ENCODE data around the gene ANTKMT. TPM values are rescaled to one million over a fixed set of nuclear protein-coding genes. Genes with fewer than 3 reads are reported as not detected.

The ANTKMT gene
- total RNA-seq, 2 experiments from 2014 or later: 8.1 TPM

DNA sequence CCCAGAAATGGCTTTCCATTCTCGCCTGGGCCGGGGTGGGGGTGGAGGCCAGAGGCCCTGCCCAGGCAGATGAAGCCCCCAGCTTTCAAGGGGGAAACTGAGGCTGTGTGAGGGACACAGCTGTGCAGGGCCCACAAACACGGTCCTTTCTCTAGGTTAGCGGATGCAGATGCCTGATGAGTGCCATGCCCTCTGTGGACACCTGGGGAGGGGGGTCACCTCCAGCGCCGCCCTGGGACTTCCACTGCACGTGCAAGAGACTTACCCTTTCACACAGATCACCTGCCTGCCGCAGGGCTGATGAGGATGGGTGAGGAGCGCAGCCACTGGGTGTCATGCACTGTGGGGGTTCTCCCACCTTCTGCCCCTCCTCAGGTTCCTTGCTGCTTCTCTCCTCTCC, 2.6 kb upstream of the ANTKMT start:
- Mint-ChIP-seq H3K9me3 (no peaks in the 10 kb centered on the region), H3K4me3 (no peak overlapping the region), H3K36me3 (ENCODE audit: low read depth) (no peaks in the 10 kb centered on the region), H3K4me1 (ENCODE audit: low read depth) (peaks cover 21% of the 10 kb centered on the region), H3K27ac (no peak overlapping the region), H3K27me3 (peaks cover 8% of the 10 kb centered on the region)
- DNase-seq (no peak), ATAC-seq (ENCODE audit: poor library complexity) (no peak)
- TF ChIP-seq, protein P1, sequence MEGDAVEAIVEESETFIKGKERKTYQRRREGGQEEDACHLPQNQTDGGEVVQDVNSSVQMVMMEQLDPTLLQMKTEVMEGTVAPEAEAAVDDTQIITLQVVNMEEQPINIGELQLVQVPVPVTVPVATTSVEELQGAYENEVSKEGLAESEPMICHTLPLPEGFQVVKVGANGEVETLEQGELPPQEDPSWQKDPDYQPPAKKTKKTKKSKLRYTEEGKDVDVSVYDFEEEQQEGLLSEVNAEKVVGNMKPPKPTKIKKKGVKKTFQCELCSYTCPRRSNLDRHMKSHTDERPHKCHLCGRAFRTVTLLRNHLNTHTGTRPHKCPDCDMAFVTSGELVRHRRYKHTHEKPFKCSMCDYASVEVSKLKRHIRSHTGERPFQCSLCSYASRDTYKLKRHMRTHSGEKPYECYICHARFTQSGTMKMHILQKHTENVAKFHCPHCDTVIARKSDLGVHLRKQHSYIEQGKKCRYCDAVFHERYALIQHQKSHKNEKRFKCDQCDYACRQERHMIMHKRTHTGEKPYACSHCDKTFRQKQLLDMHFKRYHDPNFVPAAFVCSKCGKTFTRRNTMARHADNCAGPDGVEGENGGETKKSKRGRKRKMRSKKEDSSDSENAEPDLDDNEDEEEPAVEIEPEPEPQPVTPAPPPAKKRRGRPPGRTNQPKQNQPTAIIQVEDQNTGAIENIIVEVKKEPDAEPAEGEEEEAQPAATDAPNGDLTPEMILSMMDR (IDR thresholded peaks at IDR 0.05): no peak
- ChIA-PET POLR2A (interaction anchor here (1.4 kb wide), 1 partner anchor 10 kb away, joined by 6 read pairs; no protein-coding TSS in a partner anchor), CTCF (no interaction called here)
- Histone ChIP-seq H3K27ac (ENCODE audit: low read depth in 1 of 2, low read length in 2 of 2) (no peak overlapping the region), H3K36me3 (ENCODE audit: insufficient read depth, low read length) (no peaks in the 10 kb centered on the region), H3K4me3 (ENCODE audit: low read length) (no peak overlapping the region), H3K4me1 (ENCODE audit: insufficient read depth, low read length) (peaks cover 51% of the 10 kb centered on the region), H3K9me3 (ENCODE audit: control insufficient read depth in 1 of 2, insufficient read depth in 1 of 2, low read length in 2 of 2) (peaks cover 0 to 16% of the 10 kb centered on the region in 2 experiments), H3K27me3 (ENCODE audit: control insufficient read depth in 1 of 2, insufficient read depth in 2 of 2, low read length in 2 of 2) (peaks cover 7 to 14% of the 10 kb centered on the region in 2 experiments)
- intact Hi-C loops (cut with DNase I, micrococcal nuclease): no loop called here

DNA sequence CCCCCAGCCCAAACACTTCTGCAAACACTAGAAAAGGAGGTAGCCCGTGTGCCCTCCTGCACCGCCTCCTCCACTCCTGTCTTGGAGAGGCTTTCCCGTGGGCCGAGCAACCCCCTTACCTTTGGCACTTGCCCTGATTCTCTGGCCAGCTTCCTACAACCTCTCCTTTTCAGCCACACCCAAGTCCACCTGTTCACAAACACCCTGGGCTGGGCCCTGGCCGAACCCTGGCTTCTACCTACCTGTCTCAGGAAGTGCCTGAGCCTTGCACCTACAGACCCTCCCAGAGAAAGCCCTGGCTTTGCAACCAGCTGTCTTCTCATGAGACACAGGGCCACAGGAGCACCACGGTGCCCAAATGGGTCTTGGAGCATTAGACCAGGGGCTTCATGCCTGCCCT, 2.0 kb upstream of the ANTKMT start:
- peak overlapping the region; percentile 52 for H3K27ac Mint-ChIP-seq
- TF ChIP-seq, protein P1 (IDR thresholded peaks at IDR 0.05): no peak
- no peaks in the 10 kb centered on the region for H3K9me3 Mint-ChIP-seq
- ChIA-PET POLR2A (interaction anchor here (1.4 kb wide), 1 partner anchor 9 kb away, joined by 6 read pairs; no protein-coding TSS in a partner anchor), CTCF (interaction anchor here (2.3 kb wide), 1 partner anchor 22 kb away, joined by 9 read pairs; the partner anchor contains the start of gene CIAO3)
- ATAC-seq (ENCODE audit: poor library complexity): no peak
- H3K4me3 Mint-ChIP-seq: peak overlapping the region; percentile 73
- Histone ChIP-seq H3K9me3 (ENCODE audit: control insufficient read depth in 1 of 2, insufficient read depth in 1 of 2, low read length in 2 of 2) (peaks cover 0 to 16% of the 10 kb centered on the region in 2 experiments), H3K27me3 (ENCODE audit: control insufficient read depth in 1 of 2, insufficient read depth in 2 of 2, low read length in 2 of 2) (peaks cover 7 to 11% of the 10 kb centered on the region in 2 experiments), H3K27ac (ENCODE audit: low read depth in 1 of 2, low read length in 2 of 2) (no peak overlapping the region), H3K4me3 (ENCODE audit: low read length) (no peak overlapping the region), H3K36me3 (ENCODE audit: insufficient read depth, low read length) (no peaks in the 10 kb centered on the region), H3K4me1 (ENCODE audit: insufficient read depth, low read length) (peaks cover 54% of the 10 kb centered on the region)
- intact Hi-C loops (cut with DNase I, micrococcal nuclease): no loop called here
- peaks cover 4% of the 10 kb centered on the region for H3K27me3 Mint-ChIP-seq
- H3K36me3 Mint-ChIP-seq (ENCODE audit: low read depth): no peaks in the 10 kb centered on the region
- no peak for DNase-seq
- H3K4me1 Mint-ChIP-seq (ENCODE audit: low read depth): peaks cover 21% of the 10 kb centered on the region

DNA sequence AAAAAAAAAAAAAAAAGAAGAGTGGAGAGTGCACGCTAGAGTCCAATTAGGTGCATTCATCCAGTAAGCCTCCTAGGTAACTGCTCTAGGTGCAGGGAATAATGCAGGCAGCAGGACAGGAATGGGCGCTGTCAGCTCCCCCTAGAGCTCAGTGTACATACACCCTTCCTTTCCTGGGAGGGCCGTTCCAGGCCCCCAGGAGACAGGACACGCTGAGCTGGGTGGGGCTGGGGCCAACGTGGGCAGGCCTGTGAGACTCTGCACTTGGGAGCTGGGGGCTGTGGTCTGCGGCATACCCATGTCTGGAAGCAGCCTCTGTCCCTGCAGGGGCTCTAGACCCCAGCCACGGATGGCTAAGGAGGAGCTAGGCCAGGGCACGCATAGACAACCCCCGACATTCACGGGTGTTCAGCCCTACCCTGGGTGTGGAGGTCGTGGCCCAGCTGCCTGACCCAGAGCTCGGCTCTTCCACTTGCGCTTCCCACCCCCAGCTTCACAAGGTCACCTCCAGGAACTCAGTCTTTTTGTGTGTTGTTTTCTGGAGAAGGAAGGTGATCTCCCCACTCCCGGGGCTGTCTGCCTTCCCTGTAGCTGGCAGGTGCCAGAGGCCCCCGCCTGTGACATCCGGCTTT, 1.0 kb upstream of the ANTKMT start:
- peaks cover 0 to 16% of the 10 kb centered on the region in 2 experiments for H3K9me3 ChIP-seq (ENCODE audit: control insufficient read depth in 1 of 2, insufficient read depth in 1 of 2, low read length in 2 of 2)
- H3K4me1 ChIP-seq (ENCODE audit: insufficient read depth, low read length): peaks cover 48% of the 10 kb centered on the region
- CTCF ChIA-PET: interaction anchor here (2.3 kb wide), 1 partner anchor 21 kb away, joined by 9 read pairs; the partner anchor contains the start of gene CIAO3
- intact Hi-C loops (cut with DNase I, micrococcal nuclease): no loop called here
- Mint-ChIP-seq H3K27me3 (no peaks in the 10 kb centered on the region), H3K36me3 (ENCODE audit: low read depth) (no peaks in the 10 kb centered on the region), H3K4me1 (ENCODE audit: low read depth) (peaks cover 21% of the 10 kb centered on the region), H3K27ac (peak overlapping the region; percentile 68), H3K9me3 (no peaks in the 10 kb centered on the region), H3K4me3 (peak overlapping the region; percentile 87)
- ATAC-seq (ENCODE audit: poor library complexity): no peak
- peak overlapping the region; percentile 63 for H3K4me3 ChIP-seq (ENCODE audit: low read length)
- H3K27ac ChIP-seq (ENCODE audit: low read depth in 1 of 2, low read length in 2 of 2): peak overlapping the region in 1 of 2 donors; percentile 35
- POLR2A ChIA-PET: interaction anchor here (0.6 to 2.5 kb wide), 10 partner anchors 8 to 245 kb away, joined by 3 to 20 read pairs (median 4); partner anchors contain the start of genes CIAO3 and STUB1
- TF ChIP-seq, protein P1 (IDR thresholded peaks at IDR 0.05): no peak
- no peak for DNase-seq
- no peaks in the 10 kb centered on the region for H3K36me3 ChIP-seq (ENCODE audit: insufficient read depth, low read length)
- peaks cover 7 to 9% of the 10 kb centered on the region in 2 experiments for H3K27me3 ChIP-seq (ENCODE audit: control insufficient read depth in 1 of 2, insufficient read depth in 2 of 2, low read length in 2 of 2)
